Endothelial cell (in vitro differentiated cells): ENCODE measurements around the gene SSUH2. TPM values are rescaled to one million over a fixed set of nuclear protein-coding genes. Genes with fewer than 3 reads are reported as not detected.
A peak's percentile ranks its signal among the peaks of the same experiment; 100 is the strongest.

Experiments used
- DNase-seq: peaks from one replicate; pipeline ENCODE4 v3.0.0; 2021; ENCODE audit warnings: low spot score
- H3K27ac Mint-ChIP-seq: one replicate; pipeline ENCODE4 v1.8.0; 2021; ENCODE audit warnings: mixed read lengths, inconsistent platforms; ENCODE audit not compliant: unreplicated experiment
- H3K27me3 Mint-ChIP-seq: one replicate; pipeline ENCODE4 v1.8.0; 2021; ENCODE audit warnings: mild to moderate bottlenecking, moderate library complexity, mixed read lengths, inconsistent platforms; ENCODE audit not compliant: unreplicated experiment
- H3K36me3 Mint-ChIP-seq: one replicate; pipeline ENCODE4 v1.8.0; 2021; ENCODE audit warnings: mild to moderate bottlenecking, low read depth, mixed read lengths, inconsistent platforms; ENCODE audit not compliant: unreplicated experiment
- H3K4me1 Mint-ChIP-seq: one replicate; pipeline ENCODE4 v1.8.0; 2021; ENCODE audit warnings: mild to moderate bottlenecking, mixed read lengths, inconsistent platforms; ENCODE audit not compliant: unreplicated experiment
- H3K4me3 Mint-ChIP-seq: one replicate; pipeline ENCODE4 v1.8.0; 2021; ENCODE audit warnings: mild to moderate bottlenecking, mixed read lengths, inconsistent platforms; ENCODE audit not compliant: unreplicated experiment
- H3K9me3 Mint-ChIP-seq: one replicate; pipeline ENCODE4 v1.8.0; 2021; ENCODE audit warnings: mixed read lengths, inconsistent platforms; ENCODE audit not compliant: unreplicated experiment
- total RNA-seq: library from RNA; stranded (reverse); fragmentation: NEBNext Ultra II Directional; extraction: Animal tissue kit (Norgen Biotek cat#: 25700); gene quantifications from one replicate; pipeline ENCODE4 v1.2.1, GENCODE V29; 2021; ENCODE audit not compliant: unreplicated experiment
- TF ChIP-seq, protein P1 (sequence below): fragments of 200-600 bp; sonication (generic); IDR thresholded peaks from one replicate; pipeline ENCODE4 v1.5.0; 2021; ENCODE audit warnings: antibody characterized with exemption; ENCODE audit not compliant: unreplicated experiment

SSUH2 gene
- total RNA-seq, 1 donor from 2014 or later = 0.21 TPM

DNA sequence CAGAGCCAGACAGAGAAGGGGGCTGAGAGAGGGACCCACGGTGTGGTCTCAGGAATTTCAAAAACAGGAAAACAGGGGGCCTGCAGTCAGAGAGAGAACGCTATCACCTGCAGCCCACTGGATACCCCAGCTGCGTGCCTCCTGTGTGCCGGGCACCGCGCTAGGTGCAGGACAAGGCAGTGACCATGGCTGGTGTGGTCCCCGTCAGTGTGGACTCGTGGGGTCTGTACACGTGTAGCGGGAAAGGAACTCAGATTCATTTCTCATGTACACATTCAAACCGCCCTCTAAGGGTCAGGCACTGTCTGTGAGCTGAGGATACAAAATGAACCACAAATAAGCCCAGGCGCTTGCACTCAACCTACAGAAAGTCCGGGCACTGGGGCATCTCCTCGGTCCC is 20.9 kb downstream of the SSUH2 start:
- Mint-ChIP-seq H3K27ac (no peak overlapping the region), H3K36me3 (no peaks in the 10 kb centered on the region), H3K27me3 (peaks cover 6% of the 10 kb centered on the region), H3K9me3 (no peaks in the 10 kb centered on the region), H3K4me3 (no peak overlapping the region), H3K4me1 (peaks cover 12% of the 10 kb centered on the region)
- no peak for DNase-seq
- TF ChIP-seq, protein P1, sequence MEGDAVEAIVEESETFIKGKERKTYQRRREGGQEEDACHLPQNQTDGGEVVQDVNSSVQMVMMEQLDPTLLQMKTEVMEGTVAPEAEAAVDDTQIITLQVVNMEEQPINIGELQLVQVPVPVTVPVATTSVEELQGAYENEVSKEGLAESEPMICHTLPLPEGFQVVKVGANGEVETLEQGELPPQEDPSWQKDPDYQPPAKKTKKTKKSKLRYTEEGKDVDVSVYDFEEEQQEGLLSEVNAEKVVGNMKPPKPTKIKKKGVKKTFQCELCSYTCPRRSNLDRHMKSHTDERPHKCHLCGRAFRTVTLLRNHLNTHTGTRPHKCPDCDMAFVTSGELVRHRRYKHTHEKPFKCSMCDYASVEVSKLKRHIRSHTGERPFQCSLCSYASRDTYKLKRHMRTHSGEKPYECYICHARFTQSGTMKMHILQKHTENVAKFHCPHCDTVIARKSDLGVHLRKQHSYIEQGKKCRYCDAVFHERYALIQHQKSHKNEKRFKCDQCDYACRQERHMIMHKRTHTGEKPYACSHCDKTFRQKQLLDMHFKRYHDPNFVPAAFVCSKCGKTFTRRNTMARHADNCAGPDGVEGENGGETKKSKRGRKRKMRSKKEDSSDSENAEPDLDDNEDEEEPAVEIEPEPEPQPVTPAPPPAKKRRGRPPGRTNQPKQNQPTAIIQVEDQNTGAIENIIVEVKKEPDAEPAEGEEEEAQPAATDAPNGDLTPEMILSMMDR = no peak

DNA sequence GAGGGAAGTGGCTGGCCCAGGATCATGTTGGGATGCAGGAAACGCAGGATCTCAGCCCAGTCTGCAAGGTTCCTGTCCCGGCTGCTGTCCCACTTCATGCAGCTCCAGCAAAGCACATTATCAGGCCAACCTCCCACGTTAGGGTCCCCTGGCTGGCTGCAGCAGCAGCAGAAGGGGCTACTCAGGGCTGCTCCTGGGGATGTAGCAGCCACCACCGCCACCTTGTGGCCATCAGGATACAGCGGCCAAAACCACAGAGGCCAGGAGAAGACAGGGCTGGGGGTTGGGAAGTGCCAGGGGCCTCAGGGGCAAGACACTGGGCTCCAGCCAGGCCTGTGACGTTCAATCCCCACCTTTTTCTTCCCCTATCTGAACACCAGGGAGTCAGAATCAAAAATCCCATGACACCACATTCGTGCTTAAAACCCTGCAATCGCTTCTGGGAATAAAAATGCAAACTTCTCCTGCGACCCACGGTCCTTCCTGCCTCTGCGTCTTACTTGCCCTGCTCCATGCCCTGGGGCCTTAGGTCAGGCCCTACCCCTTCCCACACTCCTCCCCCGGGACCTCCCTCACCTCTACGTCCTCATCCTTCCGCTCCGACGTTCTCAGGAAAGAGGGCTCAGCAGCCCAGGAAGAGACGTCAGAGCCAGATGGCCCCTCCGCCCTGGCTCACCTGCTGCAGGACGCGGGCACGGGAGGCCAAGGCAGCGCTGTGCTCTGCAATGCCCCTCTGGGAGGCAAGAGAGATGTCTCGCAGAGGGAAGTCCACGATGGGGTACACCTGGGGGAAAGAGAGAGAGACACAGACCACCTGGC is 21.5 kb downstream of the SSUH2 start:
- Mint-ChIP-seq H3K9me3 (no peaks in the 10 kb centered on the region), H3K36me3 (no peaks in the 10 kb centered on the region), H3K4me1 (peaks cover 12% of the 10 kb centered on the region), H3K27me3 (peaks cover 6% of the 10 kb centered on the region), H3K4me3 (no peak overlapping the region), H3K27ac (peak overlapping the region; percentile 78)
- DNase-seq = peak; percentile 77
- TF ChIP-seq, protein P1 = peak; percentile 77

DNA sequence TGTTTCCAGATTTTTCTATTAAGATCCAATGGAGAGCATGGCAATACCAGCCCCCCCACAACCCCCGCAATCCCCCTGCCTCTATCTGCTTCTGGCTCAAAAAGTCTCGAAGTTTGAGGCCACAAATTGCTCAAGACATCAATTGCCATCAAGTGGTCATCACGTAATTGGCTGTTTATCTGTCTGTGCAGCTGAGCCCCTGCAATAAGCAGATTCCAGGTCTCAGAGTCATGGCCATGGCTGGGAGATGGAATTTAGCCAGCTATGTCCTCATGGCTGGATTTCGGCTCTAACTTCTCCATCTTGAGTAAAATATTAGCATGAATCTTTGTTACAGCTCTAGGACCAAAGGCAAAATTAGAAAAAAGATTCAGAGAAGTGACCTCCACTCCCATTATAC is 22.7 kb downstream of the SSUH2 start:
- Mint-ChIP-seq H3K27ac (no peak overlapping the region), H3K36me3 (no peaks in the 10 kb centered on the region), H3K27me3 (peaks cover 6% of the 10 kb centered on the region), H3K9me3 (no peaks in the 10 kb centered on the region), H3K4me1 (peaks cover 12% of the 10 kb centered on the region), H3K4me3 (no peak overlapping the region)
- no peak for DNase-seq
- TF ChIP-seq, protein P1 = no peak

DNA sequence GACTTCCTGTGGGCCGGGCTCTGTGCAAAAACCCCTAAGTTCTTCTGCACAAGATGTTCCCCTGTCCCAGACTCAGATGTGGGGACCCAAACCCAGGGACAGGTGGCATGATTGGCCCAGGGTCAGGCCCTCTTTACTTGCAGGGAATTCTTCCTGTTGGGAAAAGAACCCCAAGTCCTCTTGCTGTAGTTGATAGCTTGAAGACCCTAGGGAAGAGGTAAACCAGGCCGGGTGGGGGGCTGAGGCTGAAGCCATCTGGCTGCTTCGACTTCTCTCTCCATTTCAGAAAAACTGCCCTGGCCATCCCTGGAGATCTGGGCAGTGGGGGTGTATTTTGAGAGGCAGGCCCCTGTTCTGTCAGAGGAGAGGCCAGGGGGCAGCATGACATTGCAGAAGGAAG is 23.5 kb downstream of the SSUH2 start:
- Mint-ChIP-seq H3K27ac (no peak overlapping the region), H3K9me3 (no peaks in the 10 kb centered on the region), H3K4me3 (no peak overlapping the region), H3K27me3 (peaks cover 6% of the 10 kb centered on the region), H3K36me3 (no peaks in the 10 kb centered on the region), H3K4me1 (peaks cover 12% of the 10 kb centered on the region)
- TF ChIP-seq, protein P1 = no peak
- DNase-seq = no peak

DNA sequence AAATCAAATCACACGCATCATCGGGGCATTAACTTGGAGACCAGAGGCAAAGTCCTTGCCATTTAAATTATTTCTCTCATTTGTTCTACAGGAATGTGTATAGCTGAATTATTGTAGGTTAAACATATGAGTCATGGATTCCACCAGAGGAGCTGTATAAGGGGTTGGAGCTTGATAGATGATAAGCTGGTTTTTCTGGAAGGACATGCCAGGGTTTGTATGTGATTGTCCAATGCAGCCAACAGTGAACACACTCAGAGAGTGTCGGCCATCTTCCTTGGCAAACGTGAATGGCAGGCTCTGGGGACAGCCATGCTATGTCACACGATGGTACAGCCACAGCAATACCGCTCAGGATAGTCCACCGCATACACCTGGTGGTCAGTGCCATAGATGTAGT is 25.1 kb downstream of the SSUH2 start:
- TF ChIP-seq, protein P1 = no peak
- Mint-ChIP-seq H3K4me1 (peaks cover 12% of the 10 kb centered on the region), H3K27ac (no peak overlapping the region), H3K4me3 (no peak overlapping the region), H3K36me3 (no peaks in the 10 kb centered on the region), H3K9me3 (no peaks in the 10 kb centered on the region), H3K27me3 (peaks cover 6% of the 10 kb centered on the region)
- DNase-seq = no peak
